ENCODE results near the gene SLC8A3.

DNA sequence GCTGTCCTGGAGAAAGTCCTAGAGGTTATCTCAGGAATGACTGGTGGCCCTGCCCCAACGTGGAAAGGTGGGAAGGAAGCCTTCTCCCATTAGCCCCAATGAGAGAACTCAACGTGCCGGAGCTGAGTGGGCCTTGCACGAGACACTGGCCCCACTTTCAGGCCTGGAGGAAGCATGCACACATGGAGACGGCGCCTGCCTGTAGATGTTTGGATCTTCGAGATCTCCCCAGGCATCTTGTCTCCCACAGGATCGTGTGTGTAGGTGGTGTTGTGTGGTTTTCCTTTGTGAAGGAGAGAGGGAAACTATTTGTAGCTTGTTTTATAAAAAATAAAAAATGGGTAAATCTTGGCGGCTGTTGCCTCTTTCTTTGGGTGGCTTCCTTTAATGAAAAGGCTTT, 156.7 kb downstream of the SLC8A3 start:
- TF ChIP-seq CTCF (IDR thresholded peaks at IDR 0.05; ENCODE audit: insufficient read depth, low read length) (no peak), REST (IDR thresholded peaks at IDR 0.05; ENCODE audit: insufficient replicate concordance, low read depth) (no peak), POLR2AphosphoS5 (IDR thresholded peaks at IDR 0.05; ENCODE audit: low read depth) (no peak), GABPA (IDR thresholded peaks at IDR 0.05; ENCODE audit: low read depth) (no peak)

All from HL-60 (cell line).